Liver (tissue), 3 donors: ENCODE data around the gene MYH11.

Source experiments
- HNF4A ChIP-seq, 2 donors: conservative IDR thresholded peaks; 2 replicates each; pipeline ENCODE4 v1.6.1; 2016; ENCODE audit warnings: antibody characterized with exemption in 2 of 2, mild to moderate bottlenecking in 2 of 2
- RAD21 ChIP-seq, 2 donors: IDR thresholded peaks; 2 replicates each; pipeline ENCODE4 v1.6.1; 2016; ENCODE audit warnings: antibody characterized with exemption in 2 of 2, mild to moderate bottlenecking in 2 of 2
- RXRA ChIP-seq, 2 donors: IDR thresholded peaks; 2 replicates each; pipeline ENCODE4 v1.6.1; 2017 to 2018; ENCODE audit warnings: antibody characterized with exemption in 2 of 2, mild to moderate bottlenecking in 1 of 2
- TF ChIP-seq, protein P1 (sequence below): fragments of 150-350 bp; IDR thresholded peaks from 2 replicates; pipeline ENCODE4 v1.5.1; 2017; ENCODE audit warnings: improper control_type of control experiment, low read depth, low read length; ENCODE audit not compliant: missing input control
- TF ChIP-seq, protein P2 (sequence below): IDR thresholded peaks from 2 replicates; pipeline ENCODE4 v1.6.1; 2016; ENCODE audit warnings: antibody characterized with exemption, mild to moderate bottlenecking
- TF ChIP-seq, protein P3 (sequence below): IDR thresholded peaks from 2 replicates; pipeline ENCODE4 v1.6.1; 2016; ENCODE audit warnings: antibody characterized with exemption
- donor health status: healthy.
- donor health status: healthy.

DNA sequence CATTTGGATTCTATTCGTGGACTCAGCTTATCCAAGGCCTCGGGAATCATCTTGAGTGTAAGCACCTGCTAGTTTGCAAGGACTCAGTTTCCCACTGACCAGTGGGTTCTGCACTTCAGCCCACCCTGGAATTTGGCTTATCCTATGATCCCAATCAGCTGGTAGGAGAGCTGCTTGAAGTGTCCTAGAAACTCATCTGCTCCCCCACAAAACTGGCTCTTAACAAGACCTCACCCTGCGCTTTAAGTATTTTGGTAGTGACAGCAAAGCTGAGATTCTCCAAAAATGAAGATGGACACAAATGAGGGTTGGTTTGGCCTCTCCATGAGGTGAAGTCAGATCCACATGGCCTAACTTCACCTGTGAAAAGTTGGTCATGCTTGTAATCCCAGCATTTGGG lies 149.5 kb downstream of the MYH11 start:
- TF ChIP-seq RAD21 (IDR thresholded peaks at IDR 0.05) = no peak
- TF ChIP-seq, protein P1, sequence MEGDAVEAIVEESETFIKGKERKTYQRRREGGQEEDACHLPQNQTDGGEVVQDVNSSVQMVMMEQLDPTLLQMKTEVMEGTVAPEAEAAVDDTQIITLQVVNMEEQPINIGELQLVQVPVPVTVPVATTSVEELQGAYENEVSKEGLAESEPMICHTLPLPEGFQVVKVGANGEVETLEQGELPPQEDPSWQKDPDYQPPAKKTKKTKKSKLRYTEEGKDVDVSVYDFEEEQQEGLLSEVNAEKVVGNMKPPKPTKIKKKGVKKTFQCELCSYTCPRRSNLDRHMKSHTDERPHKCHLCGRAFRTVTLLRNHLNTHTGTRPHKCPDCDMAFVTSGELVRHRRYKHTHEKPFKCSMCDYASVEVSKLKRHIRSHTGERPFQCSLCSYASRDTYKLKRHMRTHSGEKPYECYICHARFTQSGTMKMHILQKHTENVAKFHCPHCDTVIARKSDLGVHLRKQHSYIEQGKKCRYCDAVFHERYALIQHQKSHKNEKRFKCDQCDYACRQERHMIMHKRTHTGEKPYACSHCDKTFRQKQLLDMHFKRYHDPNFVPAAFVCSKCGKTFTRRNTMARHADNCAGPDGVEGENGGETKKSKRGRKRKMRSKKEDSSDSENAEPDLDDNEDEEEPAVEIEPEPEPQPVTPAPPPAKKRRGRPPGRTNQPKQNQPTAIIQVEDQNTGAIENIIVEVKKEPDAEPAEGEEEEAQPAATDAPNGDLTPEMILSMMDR = no peak
- TF ChIP-seq, protein P2, sequence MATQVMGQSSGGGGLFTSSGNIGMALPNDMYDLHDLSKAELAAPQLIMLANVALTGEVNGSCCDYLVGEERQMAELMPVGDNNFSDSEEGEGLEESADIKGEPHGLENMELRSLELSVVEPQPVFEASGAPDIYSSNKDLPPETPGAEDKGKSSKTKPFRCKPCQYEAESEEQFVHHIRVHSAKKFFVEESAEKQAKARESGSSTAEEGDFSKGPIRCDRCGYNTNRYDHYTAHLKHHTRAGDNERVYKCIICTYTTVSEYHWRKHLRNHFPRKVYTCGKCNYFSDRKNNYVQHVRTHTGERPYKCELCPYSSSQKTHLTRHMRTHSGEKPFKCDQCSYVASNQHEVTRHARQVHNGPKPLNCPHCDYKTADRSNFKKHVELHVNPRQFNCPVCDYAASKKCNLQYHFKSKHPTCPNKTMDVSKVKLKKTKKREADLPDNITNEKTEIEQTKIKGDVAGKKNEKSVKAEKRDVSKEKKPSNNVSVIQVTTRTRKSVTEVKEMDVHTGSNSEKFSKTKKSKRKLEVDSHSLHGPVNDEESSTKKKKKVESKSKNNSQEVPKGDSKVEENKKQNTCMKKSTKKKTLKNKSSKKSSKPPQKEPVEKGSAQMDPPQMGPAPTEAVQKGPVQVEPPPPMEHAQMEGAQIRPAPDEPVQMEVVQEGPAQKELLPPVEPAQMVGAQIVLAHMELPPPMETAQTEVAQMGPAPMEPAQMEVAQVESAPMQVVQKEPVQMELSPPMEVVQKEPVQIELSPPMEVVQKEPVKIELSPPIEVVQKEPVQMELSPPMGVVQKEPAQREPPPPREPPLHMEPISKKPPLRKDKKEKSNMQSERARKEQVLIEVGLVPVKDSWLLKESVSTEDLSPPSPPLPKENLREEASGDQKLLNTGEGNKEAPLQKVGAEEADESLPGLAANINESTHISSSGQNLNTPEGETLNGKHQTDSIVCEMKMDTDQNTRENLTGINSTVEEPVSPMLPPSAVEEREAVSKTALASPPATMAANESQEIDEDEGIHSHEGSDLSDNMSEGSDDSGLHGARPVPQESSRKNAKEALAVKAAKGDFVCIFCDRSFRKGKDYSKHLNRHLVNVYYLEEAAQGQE = no peak
- TF ChIP-seq HNF4A (conservative IDR thresholded peaks at IDR 0.05) = no peak
- TF ChIP-seq RXRA (IDR thresholded peaks at IDR 0.05) = no peak
- TF ChIP-seq, protein P3, sequence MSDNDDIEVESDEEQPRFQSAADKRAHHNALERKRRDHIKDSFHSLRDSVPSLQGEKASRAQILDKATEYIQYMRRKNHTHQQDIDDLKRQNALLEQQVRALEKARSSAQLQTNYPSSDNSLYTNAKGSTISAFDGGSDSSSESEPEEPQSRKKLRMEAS = no peak
